Lower leg skin (tissue), 3 donors: ENCODE data around the gene RNF31.

Experiments
- CTCF ChIP-seq, 3 donors: fragments of 450-650 bp; IDR thresholded peaks; one replicate each; pipeline ENCODE4 v1.5.1; 2016; ENCODE audit warnings: antibody characterized with exemption in 3 of 3, mild to moderate bottlenecking in 3 of 3, moderate library complexity in 2 of 3
- POLR2A ChIP-seq, 2 donors: fragments of 450-650 bp; IDR thresholded peaks; one replicate each; pipeline ENCODE4 v1.6.1; 2016 to 2017; ENCODE audit warnings: antibody characterized with exemption in 2 of 2, mild to moderate bottlenecking in 1 of 2, moderate library complexity in 1 of 2

- TF ChIP-seq CTCF (IDR thresholded peaks at IDR 0.05), result no peak
- TF ChIP-seq POLR2A (IDR thresholded peaks at IDR 0.05), result no peak
Measured at GRCh38 chr14:24189460-24189859, 42.2 kb downstream of the RNF31 start.
